Endometrium (tissue), 2 donors: ENCODE results near the gene ATP13A1.
"Not testable (repeated sequence)": the region's sequence is repeated elsewhere in the genome, so short reads cannot be mapped to it uniquely, and the experiment has no call there.

Source experiments
- FAIRE-seq: peaks from 2 replicates; lab custom pipeline; 2012; peaks lifted over from hg19 to GRCh38; lab: Jason Lieb, UNC
- donor health status: control.
- donor health status: control.

The ATP13A1 gene

GRCh38 chr19:19619181-19619848, 44.2 kb downstream of the ATP13A1 start:
- FAIRE-seq = no peak

DNA sequence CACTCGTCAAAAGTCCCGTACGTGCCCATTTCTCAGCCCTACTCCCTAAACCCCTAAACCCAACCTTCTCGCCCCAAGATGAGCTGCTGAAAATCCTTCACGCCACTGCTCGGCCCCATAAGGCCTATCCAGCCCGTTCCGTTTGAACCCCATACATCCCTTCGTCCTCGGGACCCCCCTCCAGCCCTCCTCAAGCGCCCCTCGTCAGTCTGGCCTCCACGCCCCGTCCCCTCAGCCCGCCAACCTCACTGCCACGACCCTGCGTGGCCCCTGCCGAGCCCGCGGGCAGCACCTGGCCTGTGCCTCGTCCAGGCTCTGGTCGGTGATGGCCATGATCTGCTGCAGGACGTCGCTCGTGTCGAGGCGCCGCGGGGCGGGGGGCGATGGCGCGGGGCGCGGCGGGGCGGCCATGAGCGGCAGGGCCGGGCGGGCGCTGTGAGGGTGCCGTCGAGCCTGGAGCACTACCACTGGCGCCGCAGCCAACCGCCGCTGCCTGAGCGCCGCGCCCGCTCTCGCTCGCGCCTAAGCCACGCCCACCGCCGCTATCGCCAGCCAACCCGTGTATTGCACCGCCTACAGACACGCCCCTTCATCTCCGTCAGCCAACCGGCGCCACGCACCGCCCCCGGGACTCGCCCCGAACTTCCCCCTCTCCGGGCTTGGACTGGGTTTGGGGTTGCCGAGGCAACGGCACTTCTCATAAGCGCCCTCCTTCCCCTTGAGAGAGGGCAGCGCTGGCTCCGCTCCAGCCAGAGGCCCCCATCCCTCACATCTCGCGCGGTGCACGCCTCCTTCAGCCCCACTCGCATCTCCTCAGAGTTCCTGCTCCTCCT, 45.0 kb downstream of the ATP13A1 start, which contains the start of gene PBX4:
PBX4 (minus strand) TSS at position 469 of the 833 bp plus-strand sequence; CDS start at position 411, 58 bp downstream.
- no peak for FAIRE-seq

- FAIRE-seq = no peak
Observed at GRCh38 chr19:19615086-19615485, 48.4 kb downstream of the ATP13A1 start.

DNA sequence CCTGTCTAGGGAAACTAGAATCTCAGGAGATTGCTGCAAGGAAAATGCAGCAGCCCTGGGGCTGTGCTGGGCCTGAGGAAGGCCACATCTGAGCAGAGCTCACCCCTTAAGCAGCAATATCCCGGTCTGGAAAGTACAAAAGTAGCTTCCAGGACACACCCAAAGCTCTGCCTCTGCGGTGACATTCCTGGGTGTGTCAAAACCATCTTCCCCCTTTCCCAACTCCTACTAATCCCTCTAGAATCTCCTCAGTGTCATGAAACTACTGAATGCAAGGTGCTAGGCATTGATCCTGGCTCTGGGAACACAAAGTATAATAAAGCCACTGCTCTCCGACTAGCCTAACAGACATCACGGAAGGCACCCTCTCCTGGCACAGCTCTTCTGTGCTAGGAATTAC, 50.0 kb downstream of the ATP13A1 start:
- no peak for FAIRE-seq

GRCh38 chr19:19610376-19611202, 52.9 kb downstream of the ATP13A1 start:
- FAIRE-seq = no peak

- not testable (repeated sequence) for FAIRE-seq
Observed at GRCh38 chr19:19606686-19607085, 56.8 kb downstream of the ATP13A1 start.

DNA sequence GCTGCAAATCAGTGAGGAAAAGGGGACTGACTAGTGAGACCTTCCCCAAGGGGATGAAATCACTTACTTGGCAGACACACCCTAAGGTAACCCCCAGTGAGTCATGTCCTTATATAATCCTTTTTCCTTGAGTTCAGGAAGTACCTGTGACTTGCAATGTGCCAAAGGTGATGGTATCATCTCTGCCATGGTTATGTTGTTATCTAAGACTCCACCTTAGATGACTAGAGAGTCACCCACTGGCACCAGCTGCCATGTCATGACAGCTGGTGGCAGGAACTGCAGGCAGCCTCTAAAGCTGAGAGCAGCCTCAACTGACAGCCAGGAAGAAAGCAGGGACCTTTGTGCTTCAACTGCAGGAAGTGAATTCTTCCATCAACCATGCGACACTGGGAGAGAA, 57.5 kb downstream of the ATP13A1 start:
- FAIRE-seq = no peak

- FAIRE-seq = no peak
Observed at GRCh38 chr19:19602713-19603324, 60.7 kb downstream of the ATP13A1 start.

DNA sequence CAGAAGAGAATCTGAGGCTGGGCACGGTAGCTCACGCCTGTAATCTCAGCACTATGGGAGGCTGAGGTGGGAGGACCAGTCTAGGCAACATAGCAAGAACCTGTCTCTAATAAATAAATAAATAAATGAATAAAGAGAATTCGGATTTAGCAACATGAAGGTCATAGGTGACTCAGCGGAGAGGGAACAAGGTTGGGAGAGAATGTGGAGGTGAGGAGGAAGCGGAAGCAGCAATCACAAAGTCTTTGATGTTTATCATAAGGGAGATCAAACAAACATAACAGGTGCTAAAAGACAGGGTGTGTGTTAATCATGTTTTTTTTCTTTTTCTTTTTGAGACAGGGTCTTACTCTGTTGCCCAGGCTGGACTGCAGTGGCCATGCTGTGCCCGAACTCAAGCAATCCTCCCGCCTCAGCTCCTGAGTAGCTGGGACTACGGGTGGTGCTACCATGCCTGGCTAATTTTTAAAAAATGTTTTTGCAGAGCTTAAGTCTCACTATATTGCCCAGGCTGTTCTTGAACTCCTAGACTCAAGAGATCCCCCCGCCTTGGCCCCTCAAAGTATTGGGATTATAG, 61.3 kb downstream of the ATP13A1 start:
- no peak for FAIRE-seq

DNA sequence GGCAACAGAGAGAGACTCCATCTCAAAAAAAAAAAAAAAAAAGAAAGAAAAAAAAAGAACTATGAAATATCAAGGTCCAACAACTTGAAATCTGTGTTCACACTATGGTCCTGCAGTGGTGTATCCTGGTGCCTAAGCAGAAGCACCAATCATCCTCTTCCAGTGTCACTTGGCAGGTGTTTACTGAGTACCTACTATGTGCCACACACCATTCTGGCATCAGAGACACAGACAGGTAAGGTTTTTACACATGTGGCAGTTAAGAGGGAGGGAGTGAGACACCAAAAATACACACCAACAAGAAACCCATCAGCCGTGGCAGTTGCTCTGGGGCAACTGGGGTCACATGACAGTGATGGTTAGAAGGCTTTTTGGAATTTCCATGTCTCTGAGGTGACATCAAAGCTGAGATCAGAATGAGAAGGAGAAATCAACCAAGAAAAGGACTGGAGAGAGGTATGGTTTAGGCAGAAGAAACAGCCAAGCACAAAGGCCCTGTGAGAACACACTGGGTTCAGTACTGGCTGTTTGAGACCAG, 62.6 kb downstream of the ATP13A1 start:
- no peak for FAIRE-seq

DNA sequence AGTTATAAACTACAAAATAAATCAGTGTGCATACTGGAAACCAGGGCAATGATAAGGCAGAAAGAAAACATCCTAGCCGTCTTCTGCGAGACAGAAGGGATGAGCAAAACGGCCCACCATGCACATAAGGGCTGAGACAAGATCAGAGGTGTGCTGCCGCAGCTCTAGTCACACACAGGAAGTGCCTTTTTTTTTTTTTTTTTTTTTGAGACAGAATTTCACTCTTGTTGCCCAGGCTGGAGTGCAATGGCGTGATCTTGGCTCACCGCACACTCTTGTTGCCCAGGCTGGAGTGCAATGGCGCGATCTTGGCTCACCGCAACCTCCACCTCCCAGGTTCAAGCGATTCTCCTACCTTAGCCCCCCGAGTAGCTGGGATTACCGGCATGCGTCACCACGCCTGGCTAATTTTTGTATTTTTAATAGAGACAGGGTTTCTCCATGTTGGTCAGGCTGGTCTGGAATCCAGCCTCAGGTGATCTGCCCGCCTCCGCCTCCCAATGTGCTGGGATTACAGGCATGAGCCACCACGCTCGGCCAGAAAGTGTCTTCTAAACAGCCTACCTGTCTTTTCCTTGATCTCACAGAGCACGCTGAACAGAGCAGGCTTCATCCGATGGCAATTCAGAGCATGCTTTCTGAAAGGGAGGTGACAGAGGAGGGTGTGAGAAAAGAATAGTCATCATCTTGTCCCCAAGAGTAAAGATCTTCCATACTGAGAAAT, 64.6 kb downstream of the ATP13A1 start:
- FAIRE-seq = not testable (repeated sequence)

GRCh38 chr19:19597809-19598306, 65.6 kb downstream of the ATP13A1 start:
- FAIRE-seq = no peak
